Measurements from ENCODE around the gene VWA3B. TPM values are rescaled to one million over a fixed set of nuclear protein-coding genes. Genes with fewer than 3 reads are reported as not detected.

Gene VWA3B
- total and polyA plus RNA-seq, 2 of the 4 experiments (the other 2 are of a cell fraction) = not detected

GRCh38 chr2:98127229-98127989 is 40.4 kb downstream of the VWA3B start:
- in situ Hi-C loops (cut with MboI; ENCODE audit: low sequenced_read_pairs) = no loop called here
- dilution Hi-C loops (cut with HindIII; ENCODE audit: low sequenced_read_pairs, unreplicated experiment) = no loop called here
- H3K9me3 ChIP-seq (ENCODE audit: control insufficient read depth, insufficient read depth, low read length) = no peaks in the 10 kb centered on the region
- H2AFZ ChIP-seq (replicated peaks; ENCODE audit: low read length, poor library complexity) = no peak overlapping the region
- H3K18ac ChIP-seq (ENCODE audit: low read depth, low read length) = no peak overlapping the region
- peaks cover 26% of the 10 kb centered on the region for H3K27me3 ChIP-seq (ENCODE audit: control insufficient read depth, insufficient read depth, low read length)
- no peak overlapping the region for H3K14ac ChIP-seq (replicated peaks; ENCODE audit: low read depth, low read length)
- no peak overlapping the region for H2BK5ac ChIP-seq (ENCODE audit: low read depth, low read length, poor library complexity, severe bottlenecking)
- no peaks in the 10 kb centered on the region for H4K20me1 ChIP-seq (ENCODE audit: insufficient read depth, low read length)
- TF ChIP-seq MAZ (IDR thresholded peaks at IDR 0.05; ENCODE audit: borderline replicate concordance, low read depth, low read length) (no peak), SMC3 (IDR thresholded peaks at IDR 0.05; ENCODE audit: low read depth, low read length) (no peak), CHD1 (IDR thresholded peaks at IDR 0.05; ENCODE audit: low read depth, low read length) (no peak), MAFK (IDR thresholded peaks at IDR 0.05; ENCODE audit: low read depth, low read length) (no peak), RAD21 (IDR thresholded peaks at IDR 0.05; ENCODE audit: low read length) (no peak), RFX5 (IDR thresholded peaks at IDR 0.05; ENCODE audit: low read depth, low read length) (no peak), BHLHE40 (IDR thresholded peaks at IDR 0.05; ENCODE audit: low read depth, low read length) (no peak), CEBPB (IDR thresholded peaks at IDR 0.05; ENCODE audit: low read depth, low read length) (no peak), FOS (IDR thresholded peaks at IDR 0.05; ENCODE audit: low read depth, low read length) (no peak), POLR2A (IDR thresholded peaks at IDR 0.05; ENCODE audit: low read depth, low read length) (no peak), NFE2L2 (IDR thresholded peaks at IDR 0.05; ENCODE audit: low read depth, low read length) (no peak)
- TF ChIP-seq, protein P1, sequence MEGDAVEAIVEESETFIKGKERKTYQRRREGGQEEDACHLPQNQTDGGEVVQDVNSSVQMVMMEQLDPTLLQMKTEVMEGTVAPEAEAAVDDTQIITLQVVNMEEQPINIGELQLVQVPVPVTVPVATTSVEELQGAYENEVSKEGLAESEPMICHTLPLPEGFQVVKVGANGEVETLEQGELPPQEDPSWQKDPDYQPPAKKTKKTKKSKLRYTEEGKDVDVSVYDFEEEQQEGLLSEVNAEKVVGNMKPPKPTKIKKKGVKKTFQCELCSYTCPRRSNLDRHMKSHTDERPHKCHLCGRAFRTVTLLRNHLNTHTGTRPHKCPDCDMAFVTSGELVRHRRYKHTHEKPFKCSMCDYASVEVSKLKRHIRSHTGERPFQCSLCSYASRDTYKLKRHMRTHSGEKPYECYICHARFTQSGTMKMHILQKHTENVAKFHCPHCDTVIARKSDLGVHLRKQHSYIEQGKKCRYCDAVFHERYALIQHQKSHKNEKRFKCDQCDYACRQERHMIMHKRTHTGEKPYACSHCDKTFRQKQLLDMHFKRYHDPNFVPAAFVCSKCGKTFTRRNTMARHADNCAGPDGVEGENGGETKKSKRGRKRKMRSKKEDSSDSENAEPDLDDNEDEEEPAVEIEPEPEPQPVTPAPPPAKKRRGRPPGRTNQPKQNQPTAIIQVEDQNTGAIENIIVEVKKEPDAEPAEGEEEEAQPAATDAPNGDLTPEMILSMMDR (conservative IDR thresholded peaks at IDR 0.05; ENCODE audit: low read depth, low read length) = no peak
- TF ChIP-seq, protein P2, sequence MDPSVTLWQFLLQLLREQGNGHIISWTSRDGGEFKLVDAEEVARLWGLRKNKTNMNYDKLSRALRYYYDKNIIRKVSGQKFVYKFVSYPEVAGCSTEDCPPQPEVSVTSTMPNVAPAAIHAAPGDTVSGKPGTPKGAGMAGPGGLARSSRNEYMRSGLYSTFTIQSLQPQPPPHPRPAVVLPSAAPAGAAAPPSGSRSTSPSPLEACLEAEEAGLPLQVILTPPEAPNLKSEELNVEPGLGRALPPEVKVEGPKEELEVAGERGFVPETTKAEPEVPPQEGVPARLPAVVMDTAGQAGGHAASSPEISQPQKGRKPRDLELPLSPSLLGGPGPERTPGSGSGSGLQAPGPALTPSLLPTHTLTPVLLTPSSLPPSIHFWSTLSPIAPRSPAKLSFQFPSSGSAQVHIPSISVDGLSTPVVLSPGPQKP (IDR thresholded peaks at IDR 0.05; ENCODE audit: borderline replicate concordance, low read depth, low read length) = no peak
- H4K5ac ChIP-seq (ENCODE audit: low read depth, low read length) = no peak overlapping the region
- H3K4me3 ChIP-seq (ENCODE audit: insufficient read depth, low read depth, low read length) = no peak overlapping the region
- H3K4me1 ChIP-seq (ENCODE audit: control insufficient read depth, insufficient read depth, low read length) = no peaks in the 10 kb centered on the region
- no peaks in the 10 kb centered on the region for H3K79me1 ChIP-seq (ENCODE audit: low read depth in 1 of 2, low read length in 2 of 2)
- no peak for ATAC-seq (ENCODE audit: low read depth)
- no peak overlapping the region for H4K91ac ChIP-seq (ENCODE audit: insufficient read depth, low read depth, low read length)
- H3K27ac ChIP-seq (ENCODE audit: insufficient read depth, low read length) = no peak overlapping the region
- no peak overlapping the region for H2AK9ac ChIP-seq (replicated peaks; ENCODE audit: low read depth, low read length, poor library complexity)
- DNase-seq = no peak
- ChIA-PET CTCF (no interaction called here), POLR2A (ENCODE audit: unreplicated experiment) (no interaction called here)
- H2BK15ac ChIP-seq (ENCODE audit: low read depth, low read length) = no peak overlapping the region
- BruUV-seq (replicated peaks) = no TSS peak
- H3K56ac ChIP-seq (ENCODE audit: extremely low read depth, insufficient read depth, low read length) = no peak overlapping the region
- H3K36me3 ChIP-seq (ENCODE audit: control insufficient read depth, insufficient read depth, low read length) = no peaks in the 10 kb centered on the region
- H2BK20ac ChIP-seq (ENCODE audit: low read depth, low read length) = no peak overlapping the region
- no peak overlapping the region for H2BK120ac ChIP-seq (ENCODE audit: low read depth, low read length)
- 84% methylated on average over 4 of the region's 15 CpGs; no CpG with 5 or more reads in 1 of the 2 experiments for WGBS, 2 experiments (ENCODE audit: extremely low coverage in 2 of 2, insufficient read length in 1 of 2)
- no peak overlapping the region for H3K4ac ChIP-seq (ENCODE audit: low read depth, low read length)
- no peaks in the 10 kb centered on the region for H3K9me1 ChIP-seq (ENCODE audit: insufficient read depth, low read length)
- no peak overlapping the region for H3K23ac ChIP-seq (ENCODE audit: low read depth, low read length)
- H2AK5ac ChIP-seq (ENCODE audit: low read depth, low read length) = no peak overlapping the region; the same call in 1 of the 2 replicates
- no peak overlapping the region for H3K4me2 ChIP-seq (ENCODE audit: low read depth, low read length)
- no peak overlapping the region for H4K8ac ChIP-seq (ENCODE audit: low read depth in 2 of 2, low read length in 2 of 2)
- no peak overlapping the region for H3K9ac ChIP-seq (ENCODE audit: low read depth, low read length)
- intact Hi-C loops (cut with micrococcal nuclease) = no loop called here

Data from IMR-90 (cell line).